ENCODE data around the gene NAV2. TPM values are rescaled to one million over a fixed set of nuclear protein-coding genes. Genes with fewer than 3 reads are reported as not detected.

NAV2 gene
- total RNA-seq, 1 experiment from 2014 or later, result 63.5 TPM

- Histone ChIP-seq H3K4me1 (peaks cover 38% of the 10 kb centered on the region), H3K27me3 (replicated peaks; ENCODE audit: control insufficient read depth, insufficient read depth, low read length) (no peaks in the 10 kb centered on the region), H3K9me3 (no peaks in the 10 kb centered on the region), H3K36me3 (ENCODE audit: control insufficient read depth, insufficient read depth, low read length) (no peaks in the 10 kb centered on the region), H3K4me3 (ENCODE audit: low read depth, low read length) (no peak overlapping the region)
- no peak for DNase-seq
- no peak overlapping the region for H3K4me3 Mint-ChIP-seq (ENCODE audit: unreplicated experiment)
- peaks cover 13% of the 10 kb centered on the region for H3K4me1 Mint-ChIP-seq (ENCODE audit: low read depth, unreplicated experiment)
- H3K27ac Mint-ChIP-seq (ENCODE audit: unreplicated experiment), result no peak overlapping the region
- no peaks in the 10 kb centered on the region for H3K27me3 Mint-ChIP-seq (ENCODE audit: insufficient read depth, unreplicated experiment)
- BruUV-seq (replicated peaks), result no TSS peak
- CTCF ChIA-PET, result interaction anchor here (1.7 kb wide), 1 partner anchor 56 kb away, joined by 5 read pairs; no protein-coding TSS in a partner anchor
- peaks cover 9% of the 10 kb centered on the region for H3K36me3 Mint-ChIP-seq (ENCODE audit: insufficient read depth, unreplicated experiment)
- TF ChIP-seq CTCF (IDR thresholded peaks at IDR 0.05; ENCODE audit: insufficient read depth in 1 of 2, low read depth in 1 of 2, low read length in 1 of 2, severe bottlenecking in 1 of 2, unreplicated experiment in 1 of 2), result no peak
- intact Hi-C loops (cut with micrococcal nuclease; ENCODE audit: unreplicated experiment), result no loop called here
- no peaks in the 10 kb centered on the region for H3K9me3 Mint-ChIP-seq (ENCODE audit: unreplicated experiment)
- POLR2A ChIA-PET, result no interaction called here
Measured at GRCh38 chr11:20010156-20010850, 297.7 kb downstream of the NAV2 start.

GRCh38 chr11:20010851-20011225, 298.2 kb downstream of the NAV2 start:
- Histone ChIP-seq H3K4me1 (peaks cover 38% of the 10 kb centered on the region), H3K4me3 (ENCODE audit: low read depth, low read length) (no peak overlapping the region), H3K36me3 (ENCODE audit: control insufficient read depth, insufficient read depth, low read length) (no peaks in the 10 kb centered on the region), H3K9me3 (no peaks in the 10 kb centered on the region), H3K27me3 (replicated peaks; ENCODE audit: control insufficient read depth, insufficient read depth, low read length) (no peaks in the 10 kb centered on the region)
- no peak for TF ChIP-seq CTCF (IDR thresholded peaks at IDR 0.05; ENCODE audit: insufficient read depth in 1 of 2, low read depth in 1 of 2, low read length in 1 of 2, severe bottlenecking in 1 of 2, unreplicated experiment in 1 of 2)
- Mint-ChIP-seq H3K4me1 (ENCODE audit: low read depth, unreplicated experiment) (peaks cover 17% of the 10 kb centered on the region), H3K36me3 (ENCODE audit: insufficient read depth, unreplicated experiment) (peaks cover 9% of the 10 kb centered on the region), H3K27ac (ENCODE audit: unreplicated experiment) (no peak overlapping the region), H3K27me3 (ENCODE audit: insufficient read depth, unreplicated experiment) (no peaks in the 10 kb centered on the region), H3K9me3 (ENCODE audit: unreplicated experiment) (no peaks in the 10 kb centered on the region), H3K4me3 (ENCODE audit: unreplicated experiment) (no peak overlapping the region)
- BruUV-seq (replicated peaks), result no TSS peak
- ChIA-PET CTCF (interaction anchor here (1.7 kb wide), 1 partner anchor 57 kb away, joined by 5 read pairs; no protein-coding TSS in a partner anchor), POLR2A (no interaction called here)
- DNase-seq, result no peak
- intact Hi-C loops (cut with micrococcal nuclease; ENCODE audit: unreplicated experiment), result no loop called here

GRCh38 chr11:20011307-20011951, 298.8 kb downstream of the NAV2 start:
- no peaks in the 10 kb centered on the region for H3K27me3 ChIP-seq (replicated peaks; ENCODE audit: control insufficient read depth, insufficient read depth, low read length)
- no peaks in the 10 kb centered on the region for H3K36me3 ChIP-seq (ENCODE audit: control insufficient read depth, insufficient read depth, low read length)
- ChIA-PET POLR2A (no interaction called here), CTCF (interaction anchor here (1.7 kb wide), 1 partner anchor 58 kb away, joined by 5 read pairs; no protein-coding TSS in a partner anchor)
- no peaks in the 10 kb centered on the region for H3K9me3 ChIP-seq
- Mint-ChIP-seq H3K27ac (ENCODE audit: unreplicated experiment) (no peak overlapping the region), H3K27me3 (ENCODE audit: insufficient read depth, unreplicated experiment) (no peaks in the 10 kb centered on the region), H3K4me3 (ENCODE audit: unreplicated experiment) (no peak overlapping the region), H3K36me3 (ENCODE audit: insufficient read depth, unreplicated experiment) (peaks cover 9% of the 10 kb centered on the region), H3K4me1 (ENCODE audit: low read depth, unreplicated experiment) (peaks cover 17% of the 10 kb centered on the region), H3K9me3 (ENCODE audit: unreplicated experiment) (no peaks in the 10 kb centered on the region)
- H3K4me1 ChIP-seq, result peaks cover 38% of the 10 kb centered on the region
- intact Hi-C loops (cut with micrococcal nuclease; ENCODE audit: unreplicated experiment), result no loop called here
- no peak for DNase-seq
- no peak overlapping the region for H3K4me3 ChIP-seq (ENCODE audit: low read depth, low read length)
- no peak for TF ChIP-seq CTCF (IDR thresholded peaks at IDR 0.05; ENCODE audit: insufficient read depth in 1 of 2, low read depth in 1 of 2, low read length in 1 of 2, severe bottlenecking in 1 of 2, unreplicated experiment in 1 of 2)
- no TSS peak for BruUV-seq (replicated peaks)
